Mesendoderm (in vitro differentiated cells): ENCODE measurements around the gene PLAAT1.
A peak's percentile ranks its signal among the peaks of the same experiment; 100 is the strongest.

Source experiments
- DNase-seq: peaks from one replicate; pipeline ENCODE4 v3.0.0; 2013
- H2AK5ac ChIP-seq: 2 replicates; pipeline ENCODE4 v1.6.1; 2013; ENCODE audit warnings: low read length, inconsistent platforms
- H2BK120ac ChIP-seq: 2 replicates; pipeline ENCODE4 v1.6.1; 2013; ENCODE audit warnings: low read depth, mild to moderate bottlenecking, low read length, moderate library complexity, mixed read lengths
- H2BK15ac ChIP-seq: replicated peaks from 2 replicates; pipeline ENCODE4 v1.6.1; 2013; ENCODE audit warnings: low read depth, mild to moderate bottlenecking, moderate library complexity
- H2BK5ac ChIP-seq: 2 replicates; pipeline ENCODE4 v1.6.1; 2013; ENCODE audit warnings: low read length, inconsistent platforms
- H3K18ac ChIP-seq: 2 replicates; pipeline ENCODE4 v1.6.1; 2013; ENCODE audit warnings: mild to moderate bottlenecking, low read length, mixed read lengths
- H3K23ac ChIP-seq: one replicate; pipeline ENCODE4 v1.6.1; 2013; ENCODE audit warnings: low read length
- H3K27ac ChIP-seq: 2 replicates; pipeline ENCODE4 v1.5.1; 2013; ENCODE audit warnings: low read depth, mild to moderate bottlenecking, inconsistent platforms, low read length, moderate library complexity
- H3K27me3 ChIP-seq: 2 replicates; pipeline ENCODE4 v1.6.1; 2013; ENCODE audit warnings: low read length, control low read depth, mild to moderate bottlenecking, inconsistent platforms; ENCODE audit not compliant: insufficient read depth, poor library complexity
- H3K36me3 ChIP-seq: 2 replicates; pipeline ENCODE4 v1.6.1; 2013; ENCODE audit warnings: low read length, inconsistent platforms; ENCODE audit not compliant: control insufficient read depth, insufficient read depth
- H3K4ac ChIP-seq: one replicate; pipeline ENCODE4 v1.6.1; 2013; ENCODE audit warnings: low read depth, mild to moderate bottlenecking, low read length, moderate library complexity
- H3K4me1 ChIP-seq: 2 replicates; pipeline ENCODE4 v1.6.1; 2013; ENCODE audit warnings: low read depth, low read length, inconsistent platforms; ENCODE audit not compliant: control insufficient read depth
- H3K4me2 ChIP-seq: 2 replicates; pipeline ENCODE4 v1.6.1; 2013; ENCODE audit warnings: low read length
- H3K4me3 ChIP-seq: 2 replicates; pipeline ENCODE4 v1.5.1; 2013; ENCODE audit warnings: mild to moderate bottlenecking, low read length
- H3K56ac ChIP-seq: one replicate; pipeline ENCODE4 v1.6.1; 2013; ENCODE audit warnings: low read length
- H3K79me1 ChIP-seq: 2 replicates; pipeline ENCODE4 v1.6.1; 2013; ENCODE audit warnings: low read length, inconsistent platforms
- H3K79me2 ChIP-seq: 2 replicates; pipeline ENCODE4 v1.6.1; 2013; ENCODE audit warnings: mild to moderate bottlenecking, low read length; ENCODE audit not compliant: control insufficient read depth, insufficient read depth
- H3K9ac ChIP-seq: 2 replicates; pipeline ENCODE4 v1.6.1; 2013; ENCODE audit warnings: low read length, inconsistent platforms
- H4K5ac ChIP-seq: one replicate; pipeline ENCODE4 v1.6.1; 2013; ENCODE audit warnings: low read length
- H4K8ac ChIP-seq: one replicate; pipeline ENCODE4 v1.6.1; 2013; ENCODE audit warnings: low read depth, mild to moderate bottlenecking, control low read depth, low read length, moderate library complexity
- WGBS: extraction: QIAGEN DNeasy Blood & Tissue Kit; methylation state at CpG from one replicate; pipeline ENCODE4 v1.1.7; 2013; ENCODE audit warnings: low lambda C conversion rate, missing lambda C conversion rate; ENCODE audit not compliant: insufficient coverage; ENCODE audit errors: extremely low coverage; 5-methylcytosine and 5-hydroxymethylcytosine counted together

The PLAAT1 gene

DNA sequence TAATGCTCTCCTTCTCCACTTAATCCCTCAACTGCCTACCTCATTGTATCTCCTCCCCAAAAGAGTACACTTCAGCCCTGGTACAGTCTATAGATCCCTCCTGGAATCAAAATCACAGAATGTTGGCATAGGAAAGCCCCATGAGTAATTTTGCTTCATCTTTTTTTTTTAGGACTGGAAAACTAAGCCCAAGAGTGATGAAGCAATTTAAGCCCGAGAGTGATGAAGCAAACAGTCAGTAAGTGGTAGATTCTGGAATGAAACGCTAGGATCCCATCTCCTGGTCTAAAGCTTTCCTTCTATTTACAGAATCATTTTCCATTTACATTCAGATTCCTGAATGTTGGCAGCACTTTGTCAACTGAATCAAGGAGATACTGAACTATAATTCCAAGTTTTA, 29.8 kb upstream of the PLAAT1 start:
- Histone ChIP-seq H3K18ac (no peak overlapping the region), H4K8ac (no peak overlapping the region), H3K79me1 (no peaks in the 10 kb centered on the region), H3K23ac (no peak overlapping the region), H3K79me2 (no peaks in the 10 kb centered on the region), H2AK5ac (no peak overlapping the region), H3K56ac (no peak overlapping the region), H3K36me3 (no peaks in the 10 kb centered on the region), H3K9ac (no peak overlapping the region), H2BK120ac (no peak overlapping the region), H3K4ac (no peak overlapping the region), H3K27me3 (no peaks in the 10 kb centered on the region), H4K5ac (no peak overlapping the region), H3K27ac (no peak overlapping the region), H3K4me3 (no peak overlapping the region), H3K4me1 (no peaks in the 10 kb centered on the region), H3K4me2 (no peak overlapping the region), H2BK15ac (no peak overlapping the region), H2BK5ac (no peak overlapping the region)
- no peak for DNase-seq
- no CpG with 5 or more reads among the region's 2 CpGs for WGBS

DNA sequence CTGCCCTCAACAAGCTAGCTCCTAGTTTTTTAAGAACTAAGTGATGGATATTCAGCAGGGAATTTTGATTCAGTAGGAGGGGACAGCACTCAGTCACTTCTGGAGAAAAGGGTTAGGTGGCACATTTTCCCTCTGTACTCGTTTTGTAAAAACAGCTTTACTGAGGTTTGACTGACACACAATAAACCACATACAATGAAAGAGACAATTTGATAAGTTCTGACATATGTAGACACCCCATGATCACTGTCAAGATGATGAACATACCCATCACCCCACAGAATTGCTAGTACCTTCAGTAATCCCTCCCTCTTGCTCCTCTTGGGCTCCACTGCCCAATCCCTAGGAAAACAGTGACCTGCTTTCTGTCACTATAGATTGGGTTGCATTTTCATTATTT, 29.0 kb upstream of the PLAAT1 start:
- Histone ChIP-seq H3K56ac (no peak overlapping the region), H3K27ac (no peak overlapping the region), H3K23ac (no peak overlapping the region), H3K79me1 (no peaks in the 10 kb centered on the region), H4K8ac (no peak overlapping the region), H3K4me3 (no peak overlapping the region), H3K36me3 (no peaks in the 10 kb centered on the region), H2AK5ac (no peak overlapping the region), H2BK5ac (no peak overlapping the region), H3K27me3 (no peaks in the 10 kb centered on the region), H3K4me2 (no peak overlapping the region), H3K4me1 (no peaks in the 10 kb centered on the region), H3K4ac (no peak overlapping the region), H4K5ac (no peak overlapping the region), H3K79me2 (no peaks in the 10 kb centered on the region), H2BK120ac (no peak overlapping the region), H3K18ac (no peak overlapping the region), H2BK15ac (no peak overlapping the region), H3K9ac (no peak overlapping the region)
- DNase-seq, result no peak
- no CpG with 5 or more reads among the region's 1 CpG for WGBS

DNA sequence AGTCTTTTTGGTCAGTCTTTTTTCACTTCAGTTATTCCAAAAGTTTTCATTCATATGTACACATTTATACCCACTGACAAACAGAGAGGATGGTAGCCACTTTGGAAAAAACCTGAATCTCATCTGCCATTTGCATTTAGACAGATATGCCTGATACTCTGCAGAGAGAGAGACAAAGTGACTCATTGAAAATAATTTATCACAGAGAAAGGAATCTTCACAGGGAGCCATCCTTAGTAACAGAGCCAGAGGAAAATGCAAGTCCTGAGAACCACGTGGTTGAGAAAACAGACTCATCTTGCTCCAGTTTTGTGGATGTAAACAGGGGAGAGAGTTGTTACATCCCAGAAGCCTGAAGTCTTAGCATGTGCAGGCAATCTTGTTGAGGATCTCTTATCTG, 28.2 kb upstream of the PLAAT1 start:
- H4K5ac ChIP-seq, result no peak overlapping the region
- no peak overlapping the region for H3K4me3 ChIP-seq
- H3K23ac ChIP-seq, result no peak overlapping the region
- no peak overlapping the region for H2BK15ac ChIP-seq
- no peak overlapping the region for H2BK120ac ChIP-seq
- H3K36me3 ChIP-seq, result no peaks in the 10 kb centered on the region
- H3K4me1 ChIP-seq, result no peaks in the 10 kb centered on the region
- WGBS, result no CpG with 5 or more reads among the region's 1 CpG
- H3K4ac ChIP-seq, result no peak overlapping the region
- H3K9ac ChIP-seq, result no peak overlapping the region
- no peak overlapping the region for H4K8ac ChIP-seq
- H3K18ac ChIP-seq, result no peak overlapping the region
- no peaks in the 10 kb centered on the region for H3K27me3 ChIP-seq
- H3K79me1 ChIP-seq, result no peaks in the 10 kb centered on the region
- no peak overlapping the region for H2AK5ac ChIP-seq
- no peaks in the 10 kb centered on the region for H3K79me2 ChIP-seq
- H3K27ac ChIP-seq, result no peak overlapping the region
- no peak overlapping the region for H2BK5ac ChIP-seq
- H3K4me2 ChIP-seq, result no peak overlapping the region
- no peak overlapping the region for H3K56ac ChIP-seq
- DNase-seq, result no peak

DNA sequence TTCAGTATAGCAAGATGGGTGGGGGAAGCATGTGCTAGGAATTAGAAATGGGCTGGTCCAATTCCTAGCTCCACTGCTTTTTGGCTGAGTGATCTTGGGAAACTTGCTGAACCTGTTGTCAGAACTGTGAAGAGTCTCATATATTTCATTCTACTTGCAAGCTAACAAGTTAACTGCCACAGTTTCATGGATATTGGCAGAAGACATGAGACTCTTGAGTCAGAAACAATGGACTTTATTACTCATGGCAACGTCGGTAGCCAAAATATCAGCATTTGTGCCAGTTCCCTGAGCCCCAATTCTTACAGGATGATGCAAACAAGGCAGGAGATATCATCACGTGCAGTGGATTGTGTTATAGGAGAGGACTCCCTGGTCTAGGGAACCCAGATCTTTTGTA, 26.6 kb upstream of the PLAAT1 start:
- Histone ChIP-seq H3K4ac (no peak overlapping the region), H3K56ac (no peak overlapping the region), H3K27ac (no peak overlapping the region), H2BK120ac (no peak overlapping the region), H3K9ac (no peak overlapping the region), H3K27me3 (no peaks in the 10 kb centered on the region), H4K8ac (no peak overlapping the region), H4K5ac (no peak overlapping the region), H3K79me1 (no peaks in the 10 kb centered on the region), H3K4me2 (no peak overlapping the region), H3K4me1 (no peaks in the 10 kb centered on the region), H2BK5ac (no peak overlapping the region), H3K18ac (no peak overlapping the region), H3K79me2 (no peaks in the 10 kb centered on the region), H3K4me3 (no peak overlapping the region), H3K36me3 (no peaks in the 10 kb centered on the region), H3K23ac (no peak overlapping the region), H2AK5ac (no peak overlapping the region), H2BK15ac (no peak overlapping the region)
- DNase-seq, result peak; percentile 19
- WGBS, result no CpG with 5 or more reads among the region's 3 CpGs

DNA sequence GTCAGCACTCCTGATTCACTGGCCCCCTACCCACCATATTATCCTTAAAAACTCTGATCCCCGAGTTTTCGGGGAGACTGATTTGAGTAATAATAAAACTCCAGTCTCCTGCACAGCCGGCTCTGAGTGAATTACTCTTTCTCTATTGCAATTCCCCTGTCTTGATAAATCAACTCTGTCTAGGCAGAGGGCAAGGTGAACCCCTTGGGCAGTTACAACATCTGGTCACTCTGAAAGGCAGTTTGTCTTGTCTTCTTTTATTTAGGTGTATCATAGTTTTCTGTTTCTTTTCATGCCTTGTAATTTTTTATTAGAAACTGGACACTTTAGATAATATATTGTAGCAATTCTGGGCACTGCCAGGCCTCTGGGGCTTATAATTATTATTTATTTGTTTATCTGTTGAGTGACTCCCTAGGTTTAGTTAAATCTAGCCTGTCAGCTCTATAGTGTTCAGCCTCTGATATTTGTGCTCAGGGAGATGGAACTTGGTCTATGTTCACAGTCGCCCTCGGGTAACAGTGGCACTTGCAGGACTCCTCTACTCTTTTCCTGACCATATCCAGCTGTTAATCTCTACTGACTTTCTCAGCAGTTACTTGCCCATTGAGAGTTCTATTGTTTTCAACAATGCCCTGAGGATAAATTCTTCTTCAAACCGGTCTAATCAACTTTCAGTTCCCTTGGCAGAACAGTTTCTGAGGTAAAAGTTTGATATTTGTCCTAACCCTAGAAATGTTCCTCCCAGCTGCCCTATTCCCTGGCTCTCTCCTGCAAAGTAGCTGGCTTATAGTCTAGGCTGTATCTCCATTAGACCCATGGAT, 15.5 kb upstream of the PLAAT1 start:
- DNase-seq, result peak; percentile 78
- Histone ChIP-seq H3K27me3 (no peaks in the 10 kb centered on the region), H3K79me1 (no peaks in the 10 kb centered on the region), H3K79me2 (no peaks in the 10 kb centered on the region), H3K9ac (no peak overlapping the region), H2BK120ac (no peak overlapping the region), H2BK5ac (no peak overlapping the region), H3K4me3 (no peak overlapping the region), H4K5ac (no peak overlapping the region), H3K18ac (no peak overlapping the region), H2AK5ac (no peak overlapping the region), H3K4ac (no peak overlapping the region), H4K8ac (no peak overlapping the region), H3K27ac (no peak overlapping the region), H3K36me3 (no peaks in the 10 kb centered on the region), H2BK15ac (no peak overlapping the region), H3K4me1 (peaks cover 8% of the 10 kb centered on the region), H3K23ac (no peak overlapping the region), H3K4me2 (no peak overlapping the region), H3K56ac (no peak overlapping the region)
- no CpG with 5 or more reads among the region's 6 CpGs for WGBS

DNA sequence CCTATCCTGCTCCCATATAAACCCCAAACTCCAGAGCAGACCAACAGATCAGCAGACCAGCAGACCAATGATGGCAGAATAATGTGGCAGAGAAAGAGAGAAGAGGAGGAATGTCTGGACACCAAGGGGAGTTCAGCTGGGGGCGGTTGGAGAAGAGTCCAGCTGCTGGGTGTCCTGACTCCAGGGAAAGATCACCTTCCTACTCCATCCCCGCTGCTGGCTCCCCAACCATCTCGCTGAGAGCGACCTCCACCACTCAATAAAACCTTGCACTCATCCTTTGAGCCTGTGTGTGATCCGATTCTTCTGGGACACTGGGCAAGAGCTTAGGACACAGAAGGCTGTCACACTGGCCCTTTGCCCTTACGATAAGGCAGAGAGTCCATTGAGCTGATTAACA, 12.8 kb upstream of the PLAAT1 start:
- H3K27ac ChIP-seq, result no peak overlapping the region
- H2BK5ac ChIP-seq, result no peak overlapping the region
- no CpG with 5 or more reads among the region's 6 CpGs for WGBS
- no peaks in the 10 kb centered on the region for H3K79me1 ChIP-seq
- H2BK120ac ChIP-seq, result no peak overlapping the region
- H3K23ac ChIP-seq, result no peak overlapping the region
- no peak overlapping the region for H3K56ac ChIP-seq
- H3K9ac ChIP-seq, result no peak overlapping the region
- H2BK15ac ChIP-seq, result no peak overlapping the region
- DNase-seq, result no peak
- H3K4me1 ChIP-seq, result peaks cover 8% of the 10 kb centered on the region
- no peak overlapping the region for H2AK5ac ChIP-seq
- no peak overlapping the region for H3K4me3 ChIP-seq
- H3K79me2 ChIP-seq, result no peaks in the 10 kb centered on the region
- H4K8ac ChIP-seq, result no peak overlapping the region
- no peak overlapping the region for H3K18ac ChIP-seq
- H3K36me3 ChIP-seq, result no peaks in the 10 kb centered on the region
- H4K5ac ChIP-seq, result no peak overlapping the region
- H3K4ac ChIP-seq, result no peak overlapping the region
- H3K4me2 ChIP-seq, result no peak overlapping the region
- no peaks in the 10 kb centered on the region for H3K27me3 ChIP-seq
